Neural cell (in vitro differentiated cells): Measurements from ENCODE around the gene PIK3R1. TPM values are rescaled to one million over a fixed set of nuclear protein-coding genes. Genes with fewer than 3 reads are reported as not detected.

Source experiments
- H2AFZ ChIP-seq: fragments of 200-600, 300-800 bp; sonication (generic), shearing (Covaris generic); 2 replicates; pipeline ENCODE4 v1.6.0; 2014; ENCODE audit warnings: low read depth, mild to moderate bottlenecking, antibody characterized with exemption, low read length, moderate library complexity
- H3F3A ChIP-seq: fragments of 200-600 bp; shearing (Covaris generic); 2 replicates; pipeline ENCODE4 v1.6.1; 2016; ENCODE audit warnings: mild to moderate bottlenecking, moderate library complexity, mixed read lengths, antibody characterized with exemption, low read length; ENCODE audit not compliant: insufficient read depth, poor library complexity, severe bottlenecking
- H3K27ac ChIP-seq: fragments of 200-600, 300-800 bp; sonication (generic), shearing (Covaris generic); 2 replicates; pipeline ENCODE4 v1.5.1; 2014; ENCODE audit warnings: mild to moderate bottlenecking, low read length, moderate library complexity
- H3K27me3 ChIP-seq: fragments of 300-800, 200-600 bp; sonication (generic), shearing (Covaris generic); 2 replicates; pipeline ENCODE4 v1.6.0; 2014; ENCODE audit warnings: mild to moderate bottlenecking, low read depth, low read length, moderate library complexity; ENCODE audit not compliant: insufficient read depth
- H3K36me3 ChIP-seq: fragments of 300-800, 200-600 bp; sonication (generic), shearing (Covaris generic); 2 replicates; pipeline ENCODE4 v1.5.1; 2014; ENCODE audit warnings: mild to moderate bottlenecking, antibody characterized with exemption, low read length, moderate library complexity; ENCODE audit not compliant: insufficient read depth
- H3K4me2 ChIP-seq: fragments of 300-800, 200-600 bp; sonication (generic), shearing (Covaris generic); 2 replicates; pipeline ENCODE4 v1.6.0; 2014; ENCODE audit warnings: mild to moderate bottlenecking, low read length
- H3K4me3 ChIP-seq: fragments of 300-800, 200-600 bp; sonication (generic), shearing (Covaris generic); 2 replicates; pipeline ENCODE4 v1.5.1; 2014; ENCODE audit warnings: mild to moderate bottlenecking, low read length, moderate library complexity
- H3K79me2 ChIP-seq: fragments of 200-600 bp; shearing (Covaris generic); replicated peaks from 2 replicates; pipeline ENCODE4 v1.6.0; 2014; ENCODE audit warnings: mild to moderate bottlenecking, low read length, moderate library complexity; ENCODE audit not compliant: insufficient read depth
- H3K9ac ChIP-seq: fragments of 300-800, 200-600 bp; sonication (generic), shearing (Covaris generic); 2 replicates; pipeline ENCODE4 v1.6.1; 2016; ENCODE audit warnings: mild to moderate bottlenecking, low read length, mixed read lengths
- H3K9me2 ChIP-seq: fragments of 200-600 bp; shearing (Covaris generic); 2 replicates; pipeline ENCODE4 v1.6.1; 2016; ENCODE audit warnings: mild to moderate bottlenecking, low read length, mixed read lengths; ENCODE audit not compliant: insufficient read depth
- H3K9me3 ChIP-seq: fragments of 200-600, 300-800 bp; sonication (generic), shearing (Covaris generic); 2 replicates; pipeline ENCODE4 v1.6.1; 2016; ENCODE audit warnings: mild to moderate bottlenecking, mixed run types, low read length, moderate library complexity, mixed read lengths
- H4K20me1 ChIP-seq: fragments of 200-600 bp; shearing (Covaris generic); 2 replicates; pipeline ENCODE4 v1.6.1; 2016; ENCODE audit warnings: mild to moderate bottlenecking, mixed run types; ENCODE audit not compliant: insufficient read depth
- EP300 ChIP-seq: fragments of 450-650 bp; conservative IDR thresholded peaks from 2 replicates; pipeline ENCODE4 v1.6.1; 2014; ENCODE audit warnings: antibody characterized with exemption, mild to moderate bottlenecking, moderate library complexity; ENCODE audit not compliant: poor library complexity, severe bottlenecking
- EZH2 ChIP-seq: fragments of 200-600, 300-800 bp; shearing (Covaris generic), sonication (generic); IDR thresholded peaks from 2 replicates; pipeline ENCODE4 v1.6.1; 2014; ENCODE audit warnings: antibody characterized with exemption, low read length, borderline replicate concordance, mild to moderate bottlenecking; ENCODE audit not compliant: insufficient read depth, poor library complexity, severe bottlenecking
- MXI1 ChIP-seq: fragments of 450-650 bp; conservative IDR thresholded peaks from 2 replicates; pipeline ENCODE4 v1.6.1; 2014; ENCODE audit warnings: antibody characterized with exemption, mild to moderate bottlenecking; ENCODE audit not compliant: poor library complexity, severe bottlenecking
- POLR2AphosphoS5 ChIP-seq: IDR thresholded peaks from 2 replicates; pipeline ENCODE4 v1.6.1; 2012
- RAD21 ChIP-seq: fragments of 450-650 bp; conservative IDR thresholded peaks from 2 replicates; pipeline ENCODE4 v1.6.1; 2014; ENCODE audit warnings: antibody characterized with exemption, mild to moderate bottlenecking, moderate library complexity
- REST ChIP-seq: IDR thresholded peaks from 2 replicates; pipeline ENCODE4 v1.6.1; 2012; ENCODE audit warnings: borderline replicate concordance
- SMC3 ChIP-seq: fragments of 450-650 bp; conservative IDR thresholded peaks from 2 replicates; pipeline ENCODE4 v1.6.1; 2014; ENCODE audit warnings: antibody characterized with exemption, mild to moderate bottlenecking, moderate library complexity; ENCODE audit not compliant: poor library complexity
- TAF1 ChIP-seq: IDR thresholded peaks from 2 replicates; pipeline ENCODE4 v1.6.1; 2012; ENCODE audit warnings: low read depth
- polyA plus RNA-seq: library from polyadenylated mRNA; depleted of rRNA; stranded (reverse); fragments of >200 nt; gene quantifications from 2 replicates; pipeline ENCODE4 v1.2.3, GENCODE V29; 2014
- TF ChIP-seq, protein P1 (sequence below): fragments of 450-650 bp; IDR thresholded peaks from 2 replicates; pipeline ENCODE4 v1.5.1; 2014; ENCODE audit warnings: antibody characterized with exemption, mild to moderate bottlenecking, moderate library complexity; ENCODE audit not compliant: poor library complexity, severe bottlenecking

PIK3R1 gene
- polyA plus RNA-seq, 1 donor from 2014 or later, result 41.9 TPM

DNA sequence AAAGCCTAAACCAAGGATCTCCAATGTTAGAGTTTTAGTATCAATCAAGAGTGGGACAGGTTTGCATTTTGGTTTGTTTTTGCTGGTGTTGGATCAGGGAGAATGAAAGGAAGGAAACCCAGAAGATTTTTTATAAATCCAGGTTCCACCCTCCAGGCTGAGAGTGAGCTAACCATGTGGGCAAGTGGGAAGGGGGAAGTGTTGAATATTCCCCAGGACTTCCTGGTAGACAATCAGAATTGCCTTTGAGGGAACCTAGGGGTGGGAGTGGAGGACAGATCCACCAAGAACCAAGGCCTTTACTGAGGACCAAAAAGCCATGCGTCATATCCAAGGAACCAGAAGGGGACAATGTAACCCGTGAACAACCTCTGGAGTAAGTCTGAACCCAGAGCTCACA lies 33.5 kb upstream of the PIK3R1 start:
- H3K4me2 ChIP-seq, result no peak overlapping the region
- no peak overlapping the region for H3K27ac ChIP-seq
- TF ChIP-seq EP300, result no peak
- TF ChIP-seq TAF1, result no peak
- TF ChIP-seq REST, result no peak
- TF ChIP-seq SMC3, result no peak
- no peak for TF ChIP-seq MXI1
- no peak for TF ChIP-seq RAD21
- TF ChIP-seq, protein P1, sequence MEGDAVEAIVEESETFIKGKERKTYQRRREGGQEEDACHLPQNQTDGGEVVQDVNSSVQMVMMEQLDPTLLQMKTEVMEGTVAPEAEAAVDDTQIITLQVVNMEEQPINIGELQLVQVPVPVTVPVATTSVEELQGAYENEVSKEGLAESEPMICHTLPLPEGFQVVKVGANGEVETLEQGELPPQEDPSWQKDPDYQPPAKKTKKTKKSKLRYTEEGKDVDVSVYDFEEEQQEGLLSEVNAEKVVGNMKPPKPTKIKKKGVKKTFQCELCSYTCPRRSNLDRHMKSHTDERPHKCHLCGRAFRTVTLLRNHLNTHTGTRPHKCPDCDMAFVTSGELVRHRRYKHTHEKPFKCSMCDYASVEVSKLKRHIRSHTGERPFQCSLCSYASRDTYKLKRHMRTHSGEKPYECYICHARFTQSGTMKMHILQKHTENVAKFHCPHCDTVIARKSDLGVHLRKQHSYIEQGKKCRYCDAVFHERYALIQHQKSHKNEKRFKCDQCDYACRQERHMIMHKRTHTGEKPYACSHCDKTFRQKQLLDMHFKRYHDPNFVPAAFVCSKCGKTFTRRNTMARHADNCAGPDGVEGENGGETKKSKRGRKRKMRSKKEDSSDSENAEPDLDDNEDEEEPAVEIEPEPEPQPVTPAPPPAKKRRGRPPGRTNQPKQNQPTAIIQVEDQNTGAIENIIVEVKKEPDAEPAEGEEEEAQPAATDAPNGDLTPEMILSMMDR, result no peak
- no peak for TF ChIP-seq POLR2AphosphoS5
- TF ChIP-seq EZH2, result no peak
- H3K36me3 ChIP-seq, result no peaks in the 10 kb centered on the region
- H3K79me2 ChIP-seq, result no peaks in the 10 kb centered on the region
- H3K9ac ChIP-seq, result no peak overlapping the region
- no peak overlapping the region for H3K4me3 ChIP-seq
- no peak overlapping the region for H2AFZ ChIP-seq
- H3K9me2 ChIP-seq, result no peaks in the 10 kb centered on the region
- no peaks in the 10 kb centered on the region for H3F3A ChIP-seq
- no peaks in the 10 kb centered on the region for H3K9me3 ChIP-seq
- no peaks in the 10 kb centered on the region for H3K27me3 ChIP-seq
- H4K20me1 ChIP-seq, result no peaks in the 10 kb centered on the region

DNA sequence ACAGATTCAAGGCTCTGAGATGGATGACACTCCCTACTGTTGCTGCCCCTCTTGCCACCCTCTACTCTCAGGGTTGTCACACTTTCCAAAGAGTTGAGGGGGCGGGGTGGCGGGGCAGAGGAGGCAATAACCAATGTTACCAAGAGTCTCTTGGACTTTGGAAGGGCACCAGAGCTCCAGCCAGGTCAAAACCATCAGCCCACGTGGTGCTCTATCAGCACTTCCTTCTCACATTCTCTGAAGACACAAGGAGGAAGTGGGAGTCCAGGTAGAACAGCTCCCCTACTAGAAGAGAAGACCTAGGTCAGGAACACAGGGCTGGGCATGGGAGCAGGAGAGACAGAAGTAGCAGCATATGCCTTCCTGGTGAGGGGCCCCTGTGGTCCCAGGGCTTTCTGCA lies 33.0 kb upstream of the PIK3R1 start:
- no peaks in the 10 kb centered on the region for H3K79me2 ChIP-seq
- no peak overlapping the region for H2AFZ ChIP-seq
- no peak overlapping the region for H3K27ac ChIP-seq
- TF ChIP-seq EP300, result no peak
- no peak for TF ChIP-seq EZH2
- no peak for TF ChIP-seq POLR2AphosphoS5
- TF ChIP-seq REST, result no peak
- TF ChIP-seq MXI1, result no peak
- no peak for TF ChIP-seq RAD21
- no peak overlapping the region for H3K4me2 ChIP-seq
- no peaks in the 10 kb centered on the region for H3K36me3 ChIP-seq
- H3K9ac ChIP-seq, result no peak overlapping the region
- H3K9me3 ChIP-seq, result no peaks in the 10 kb centered on the region
- H3K9me2 ChIP-seq, result no peaks in the 10 kb centered on the region
- H3F3A ChIP-seq, result no peaks in the 10 kb centered on the region
- no peaks in the 10 kb centered on the region for H4K20me1 ChIP-seq
- H3K4me3 ChIP-seq, result no peak overlapping the region
- H3K27me3 ChIP-seq, result peaks cover 3% of the 10 kb centered on the region
